OCI-LY3 (cell line): ENCODE results near the gene CYP4F2.

Experiments
- CTCF ChIP-seq: fragments of 200-600, 300-600 bp; sonication (generic); IDR thresholded peaks from 2 replicates; pipeline ENCODE4 v1.5.1; 2014; ENCODE audit warnings: antibody characterized with exemption, low read length, low read depth
- EZH2phosphoT487 ChIP-seq: fragments of 200-600 bp; shearing (Covaris generic); IDR thresholded peaks from 2 replicates; pipeline ENCODE4 v1.6.1; 2018; ENCODE audit warnings: antibody characterized with exemption, mixed run types, low read depth

DNA sequence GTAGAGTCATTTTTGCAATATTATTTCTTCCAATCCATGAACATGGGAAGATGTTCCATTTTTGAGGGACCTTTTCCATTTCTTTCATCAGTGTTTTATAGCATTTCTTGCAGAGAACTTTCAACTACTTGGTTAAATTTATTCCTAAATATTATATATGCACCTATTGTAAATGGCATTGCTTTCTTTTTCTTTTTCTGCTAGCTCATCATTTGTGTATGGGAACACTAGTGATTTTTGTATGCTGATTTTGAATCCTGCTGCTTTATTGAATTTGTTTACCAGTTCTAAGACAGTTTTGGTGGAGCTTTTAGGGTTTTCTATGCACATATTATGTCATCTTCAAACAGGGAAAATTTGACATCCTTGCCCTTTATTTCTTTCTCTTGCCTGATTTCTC is 7.2 kb upstream of the CYP4F2 start:
- no peak for TF ChIP-seq CTCF
- TF ChIP-seq EZH2phosphoT487 = no peak
